GM12801 (cell line): ENCODE measurements around the gene RELA.

ENCODE experiments used
- CTCF ChIP-seq: IDR thresholded peaks from one replicate; pipeline ENCODE4 v1.5.1; 2011; ENCODE audit warnings: control low read depth; ENCODE audit not compliant: insufficient read length; ENCODE audit errors: extremely low read depth

Gene RELA

GRCh38 chr11:65680192-65680743 is 17.6 kb upstream of the RELA start:
- no peak for TF ChIP-seq CTCF

- TF ChIP-seq CTCF: no peak
These were observed 10.3 kb upstream of the RELA start for GRCh38 chr11:65672982-65673381.

- no peak for TF ChIP-seq CTCF
These were observed 9.6 kb upstream of the RELA start for GRCh38 chr11:65672180-65672860.

- no peak for TF ChIP-seq CTCF
These were observed 1.0 kb upstream of the RELA start for GRCh38 chr11:65663639-65664200.

- no peak for TF ChIP-seq CTCF
These were observed 393 bp downstream of the RELA start for GRCh38 chr11:65662247-65662798.

- no peak for TF ChIP-seq CTCF
These were observed 993 bp downstream of the RELA start for GRCh38 chr11:65661599-65662246.

- TF ChIP-seq CTCF: no peak
These were observed 2.7 kb downstream of the RELA start for GRCh38 chr11:65660038-65660437.
